Measurements from ENCODE around the gene AK2.

AK2 gene

GRCh38 chr1:32960819-32961355 lies 75.8 kb downstream of the AK2 start:
- H3K4me3 ChIP-seq = no peak overlapping the region

GRCh38 chr1:32960342-32960741 lies 76.3 kb downstream of the AK2 start:
- Histone ChIP-seq H3K27ac (peak overlapping the region in 1 of 21 experiments; percentile 60), H3K4me3 (no peak overlapping the region)

More at GRCh38 chr1:32960819-32961355, 75.8 kb downstream of the AK2 start:
- peak overlapping the region in 2 of 21 experiments; percentile 18 to 60 for H3K27ac ChIP-seq

GRCh38 chr1:32958827-32959226 lies 77.9 kb downstream of the AK2 start:
- Histone ChIP-seq H3K27ac (no peak overlapping the region), H3K4me3 (no peak overlapping the region)
